HG03342 (cell line): ENCODE data around the gene TMEM233.

Experiments used
- ATAC-seq: cut with Tn5 transposase; IDR thresholded peaks from one replicate; pipeline ENCODE4 v1.9.1; 2021; ENCODE audit warnings: mild to moderate bottlenecking, moderate library complexity; ENCODE audit not compliant: unreplicated experiment

The TMEM233 gene

DNA sequence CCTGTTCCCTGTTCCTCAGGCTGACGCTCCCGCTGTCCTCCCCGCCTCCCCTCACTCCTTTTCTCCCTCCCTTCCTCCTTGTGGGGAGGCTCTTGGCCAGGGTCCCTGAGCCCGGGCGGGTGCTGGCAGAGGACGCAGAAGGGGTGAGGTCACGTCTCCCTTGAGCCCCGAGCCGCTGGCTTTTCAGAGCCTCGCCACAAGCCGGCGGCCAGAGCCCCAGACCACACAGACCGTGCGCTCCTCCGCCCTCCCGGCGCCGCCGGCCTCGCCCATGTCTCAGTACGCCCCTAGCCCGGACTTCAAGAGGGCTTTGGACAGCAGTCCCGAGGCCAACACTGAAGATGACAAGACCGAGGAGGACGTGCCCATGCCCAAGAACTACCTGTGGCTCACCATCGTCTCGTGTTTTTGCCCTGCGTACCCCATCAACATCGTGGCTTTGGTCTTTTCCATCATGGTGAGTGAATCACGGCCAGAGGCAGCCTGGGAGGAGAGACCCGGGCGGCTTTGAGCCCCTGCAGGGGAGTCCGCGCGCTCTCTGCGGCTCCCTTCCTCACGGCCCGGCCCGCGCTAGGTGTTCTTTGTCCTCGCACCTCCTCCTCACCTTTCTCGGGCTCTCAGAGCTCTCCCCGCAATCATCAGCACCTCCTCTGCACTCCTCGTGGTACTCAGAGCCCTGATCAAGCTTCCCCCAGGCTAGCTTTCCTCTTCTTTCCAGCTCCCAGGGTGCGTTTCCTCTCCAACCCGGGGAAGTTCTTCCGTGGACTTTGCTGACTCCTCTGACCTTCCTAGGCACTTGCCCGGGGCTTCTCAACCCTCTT lies at the start of gene TMEM233:
TMEM233 (plus strand) TSS at position 197 of the 821 bp plus-strand sequence; CDS start at position 272, 75 bp downstream.
- no peak for ATAC-seq

DNA sequence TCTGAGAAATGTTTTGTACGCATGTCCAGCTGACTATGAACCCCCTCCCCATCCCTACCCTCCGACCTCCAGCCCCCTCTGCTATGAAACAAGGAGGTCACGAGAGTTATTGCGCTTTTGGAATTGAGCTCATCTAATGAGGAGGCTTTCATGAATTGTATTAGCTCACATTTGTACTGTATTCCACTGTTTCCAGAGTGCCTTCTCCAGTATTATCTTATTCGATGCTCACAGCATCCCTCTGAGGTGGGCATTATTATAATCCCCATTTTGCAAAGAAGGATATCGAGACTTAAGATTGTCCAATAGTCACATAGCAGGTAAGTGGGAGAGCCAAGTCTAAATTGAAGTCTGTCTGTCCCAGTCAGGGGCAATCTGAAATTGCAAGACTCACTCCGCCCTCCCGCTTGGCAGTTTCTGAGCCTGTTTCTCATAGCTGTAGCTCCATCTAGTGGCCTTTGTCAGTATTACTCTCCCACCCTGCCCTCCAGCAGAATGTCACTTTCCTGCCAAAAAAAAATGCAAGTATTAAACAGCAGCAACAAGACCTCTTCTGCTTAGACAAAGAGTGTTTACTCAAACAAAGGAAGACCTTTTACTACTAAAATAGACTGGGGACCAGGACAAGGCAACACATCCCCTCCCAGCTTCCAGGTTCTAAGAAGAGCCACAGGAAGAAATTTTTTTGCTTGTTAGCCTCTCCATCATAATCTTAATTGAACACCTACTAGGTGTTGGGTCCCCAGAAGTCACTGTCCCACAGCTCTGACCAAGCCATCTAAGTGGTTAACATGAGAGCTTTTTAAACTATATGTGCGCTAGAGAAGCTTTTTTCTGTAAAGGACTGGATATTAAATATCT lies 48.6 kb upstream of the TMEM233 start:
- peak; percentile 82 for ATAC-seq

DNA sequence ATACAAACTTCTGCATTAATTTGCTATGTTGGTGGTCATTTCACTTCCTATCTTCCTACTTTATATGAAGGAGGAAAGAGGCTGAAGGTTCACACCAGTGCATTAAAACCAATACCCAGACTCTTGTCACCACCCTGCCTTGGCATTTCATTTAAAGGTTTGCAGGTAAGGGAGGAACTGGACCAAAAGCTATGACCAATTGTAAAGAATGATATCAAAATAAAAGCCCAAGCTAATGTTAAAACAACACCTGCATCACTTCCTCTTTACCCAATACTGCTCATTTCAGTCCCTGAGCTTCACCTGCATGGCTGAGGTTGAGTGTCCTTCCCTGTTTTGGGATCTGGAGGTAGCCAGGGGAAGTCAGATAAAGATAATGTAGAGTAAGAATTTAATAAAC lies 47.2 kb upstream of the TMEM233 start:
- no peak for ATAC-seq

DNA sequence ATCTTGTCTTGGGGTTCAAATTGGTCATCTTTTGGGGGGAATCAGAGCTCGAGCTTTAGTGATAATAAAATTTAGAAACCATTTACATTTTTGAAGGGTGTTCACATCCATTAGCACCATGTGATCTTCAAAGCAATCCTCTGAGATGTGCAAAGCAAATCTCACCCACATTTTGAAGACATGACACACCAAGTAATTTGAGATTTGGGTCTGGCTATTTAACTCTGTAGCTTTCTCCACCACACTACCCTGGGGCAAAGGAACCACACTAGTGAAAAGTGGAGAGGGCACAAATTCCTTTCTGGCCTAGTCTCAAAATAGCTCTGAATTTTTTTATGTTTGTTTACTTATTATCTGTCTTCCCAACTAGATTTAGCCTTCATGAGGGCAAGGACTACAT lies 46.6 kb upstream of the TMEM233 start:
- ATAC-seq = no peak

DNA sequence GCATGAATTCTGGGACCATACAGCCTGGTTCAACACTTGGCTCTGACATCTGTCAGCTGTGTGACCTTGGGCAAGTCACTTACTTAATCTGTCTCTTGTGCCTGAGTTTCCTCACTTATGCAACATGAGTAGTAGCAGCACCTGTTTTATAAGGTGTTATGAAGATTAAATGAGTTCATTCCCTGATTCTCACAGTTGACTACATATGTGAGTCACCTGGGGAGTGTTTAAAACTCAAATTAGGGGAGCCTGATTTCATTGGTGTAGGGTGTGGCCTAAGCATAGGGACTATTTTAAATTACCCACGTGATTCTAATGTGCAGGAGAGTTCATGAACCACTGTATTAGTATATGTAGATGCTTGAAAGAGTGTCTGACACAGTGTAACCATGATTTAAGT lies 36.7 kb upstream of the TMEM233 start:
- no peak for ATAC-seq

DNA sequence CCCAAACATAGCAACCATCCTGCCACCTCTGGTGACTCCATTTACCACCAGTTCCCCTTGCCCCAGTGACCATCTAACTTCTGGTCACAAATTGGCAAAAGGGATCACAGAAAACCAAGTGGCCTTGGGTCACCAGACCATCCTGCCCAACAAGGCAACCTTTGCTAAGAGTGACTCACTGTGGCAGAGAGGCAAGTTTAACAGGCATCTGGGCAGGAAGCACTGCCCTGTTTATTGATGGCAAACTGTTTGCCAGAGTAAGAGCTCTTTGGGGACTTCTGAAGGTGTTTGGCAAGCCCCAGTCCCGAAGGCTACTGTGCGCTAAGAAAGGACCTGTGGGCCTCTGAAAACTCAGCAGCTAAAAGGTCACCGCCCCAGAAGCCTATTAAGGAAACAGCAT lies 28.2 kb upstream of the TMEM233 start:
- no peak for ATAC-seq

GRCh38 chr12:119570771-119571170 lies 22.8 kb upstream of the TMEM233 start:
- ATAC-seq = no peak

DNA sequence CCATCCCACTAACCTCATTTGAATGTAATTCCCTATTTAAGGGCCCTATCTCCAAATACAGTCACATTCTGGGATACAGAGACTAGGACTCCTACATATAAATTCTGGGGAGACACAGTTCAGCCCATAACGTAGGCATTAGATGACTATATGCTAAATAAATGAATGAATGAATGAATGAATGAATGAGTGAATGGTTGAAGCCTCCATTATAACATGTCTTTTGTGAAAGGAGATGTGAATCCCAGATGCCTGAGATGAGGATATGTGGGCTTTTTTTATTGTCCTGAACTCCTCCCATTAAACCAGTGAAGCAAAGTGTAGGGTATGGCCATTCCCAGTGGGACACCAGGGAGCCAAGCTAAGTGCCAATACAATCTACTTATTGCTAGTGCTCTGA lies 20.5 kb upstream of the TMEM233 start:
- ATAC-seq = no peak

GRCh38 chr12:119574255-119574654 lies 19.3 kb upstream of the TMEM233 start:
- no peak for ATAC-seq

- no peak for ATAC-seq
Observed at GRCh38 chr12:119576118-119576810, 17.3 kb upstream of the TMEM233 start.

- no peak for ATAC-seq
Observed at GRCh38 chr12:119576915-119577314, 16.7 kb upstream of the TMEM233 start.

GRCh38 chr12:119578112-119578511 lies 15.5 kb upstream of the TMEM233 start:
- no peak for ATAC-seq

- no peak for ATAC-seq
Observed at GRCh38 chr12:119589097-119589496, 4.5 kb upstream of the TMEM233 start.

GRCh38 chr12:119589634-119590033 lies 3.9 kb upstream of the TMEM233 start:
- no peak for ATAC-seq

GRCh38 chr12:119592232-119592631 lies 1.3 kb upstream of the TMEM233 start:
- no peak for ATAC-seq

DNA sequence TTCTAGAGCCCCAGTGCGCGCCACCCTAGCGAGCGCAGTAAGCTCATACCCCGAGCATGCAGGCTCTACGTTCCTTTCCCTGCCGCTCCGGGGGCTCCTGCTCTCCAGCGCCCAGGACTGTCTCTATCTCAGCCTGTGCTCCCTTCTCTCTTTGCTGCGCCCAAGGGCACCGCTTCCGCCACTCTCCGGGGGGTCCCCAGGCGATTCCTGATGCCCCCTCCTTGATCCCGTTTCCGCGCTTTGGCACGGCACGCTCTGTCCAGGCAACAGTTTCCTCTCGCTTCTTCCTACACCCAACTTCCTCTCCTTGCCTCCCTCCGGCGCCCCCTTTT lies 791 bp downstream of the TMEM233 start:
- ATAC-seq = no peak

- no peak for ATAC-seq
Observed at GRCh38 chr12:119594772-119595445, 1.3 kb downstream of the TMEM233 start.

DNA sequence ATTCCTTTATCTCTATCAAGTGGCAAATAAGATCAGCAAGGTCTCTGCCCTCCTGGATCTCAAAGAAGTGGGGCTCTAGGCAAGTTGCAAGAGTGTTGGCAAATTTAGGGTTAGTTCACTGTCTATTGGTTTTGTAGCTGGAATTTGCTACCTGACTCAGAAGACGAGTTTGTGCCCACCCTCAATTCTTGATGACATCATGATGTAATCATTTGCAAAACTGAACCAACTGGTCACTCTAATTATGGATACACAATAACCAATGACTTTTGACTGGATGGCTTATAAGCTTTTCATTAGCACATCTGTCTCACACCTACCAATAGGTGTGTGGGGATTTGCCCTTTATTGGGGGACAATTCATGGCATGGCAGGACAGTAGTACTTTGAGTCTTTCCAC lies 4.6 kb downstream of the TMEM233 start:
- no peak for ATAC-seq

DNA sequence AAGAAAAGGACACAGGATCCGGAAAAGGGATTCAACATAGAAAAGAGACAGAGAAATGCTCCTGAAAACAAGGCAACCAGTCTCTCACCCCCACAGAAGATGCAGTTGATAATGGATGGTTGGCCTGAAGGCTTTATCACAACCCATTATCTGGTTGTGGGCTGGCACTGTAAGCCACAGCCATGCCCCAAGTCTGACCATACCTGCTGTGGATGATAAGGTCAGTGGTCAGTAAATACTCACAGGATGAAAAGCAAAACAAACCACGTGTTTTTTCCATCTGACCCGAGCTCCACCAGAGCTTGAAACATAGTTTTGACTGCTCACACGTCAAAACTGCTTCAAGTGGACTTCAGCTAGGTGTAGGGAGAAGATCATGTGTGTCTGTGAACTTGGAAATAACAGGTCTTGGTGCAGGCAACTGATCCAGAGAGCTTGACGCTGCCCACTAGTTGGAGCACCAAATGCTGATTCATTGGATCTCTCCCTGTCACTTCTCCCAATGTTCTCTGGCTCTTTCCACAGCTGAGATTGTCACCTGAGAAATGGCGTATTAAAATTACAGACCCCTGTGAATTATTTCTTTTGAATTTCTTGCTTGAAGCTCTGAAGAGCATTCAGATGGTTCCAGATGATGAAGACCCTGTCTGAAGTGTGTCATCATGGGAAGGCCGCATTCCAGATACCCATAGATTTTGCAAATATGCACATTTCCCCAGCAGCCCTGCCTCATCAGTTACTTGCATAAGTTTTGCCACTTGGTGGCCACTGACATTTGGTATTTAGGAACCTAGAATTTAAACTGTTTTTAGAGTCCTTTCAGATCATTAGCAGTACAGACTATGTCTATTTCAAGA lies 8.5 kb downstream of the TMEM233 start:
- ATAC-seq = no peak

DNA sequence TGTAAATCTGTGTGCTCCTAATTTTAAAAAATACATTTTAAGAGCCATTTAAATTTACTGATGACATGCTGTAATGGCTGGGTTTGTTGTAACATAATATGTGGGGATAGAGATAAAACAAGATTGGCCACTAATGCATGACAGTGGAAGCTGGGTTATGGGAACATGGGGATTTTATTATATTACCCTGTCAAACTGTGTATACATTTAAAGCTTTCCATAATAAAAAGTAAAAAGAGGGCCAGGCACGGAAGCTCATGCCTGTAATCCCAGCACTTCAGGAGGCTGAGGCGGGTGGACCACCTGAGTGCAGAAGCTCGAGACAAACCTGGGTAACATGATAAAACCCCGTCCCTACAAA lies 9.1 kb downstream of the TMEM233 start:
- no peak for ATAC-seq
